Esophagus (tissue), 2 donors: ENCODE data around the gene BRCA1. TPM values are rescaled to one million over a fixed set of nuclear protein-coding genes. Genes with fewer than 3 reads are reported as not detected.
"Not testable (repeated sequence)": the region's sequence is repeated elsewhere in the genome, so short reads cannot be mapped to it uniquely, and the experiment has no call there.

Source experiments
- H3K27ac ChIP-seq, 2 donors: one replicate each; pipeline ENCODE4 v1.5.1; 2013; ENCODE audit warnings: low read depth in 2 of 2, mild to moderate bottlenecking in 2 of 2, inconsistent platforms in 1 of 2, low read length in 1 of 2, moderate library complexity in 1 of 2
- H3K27me3 ChIP-seq, 2 donors: one replicate each; pipeline ENCODE4 v1.6.1; 2013; ENCODE audit warnings: low read length in 2 of 2, control low read depth in 1 of 2, mild to moderate bottlenecking in 1 of 2; ENCODE audit not compliant: insufficient read depth in 2 of 2, control insufficient read depth in 1 of 2
- H3K36me3 ChIP-seq, 2 donors: one replicate each; pipeline ENCODE4 v1.6.1; 2013; ENCODE audit warnings: low read length in 1 of 2; ENCODE audit not compliant: control insufficient read depth in 2 of 2, insufficient read depth in 2 of 2
- H3K4me1 ChIP-seq, 2 donors: one replicate each; pipeline ENCODE4 v1.6.1; 2013; ENCODE audit warnings: low read length in 1 of 2; ENCODE audit not compliant: control insufficient read depth in 2 of 2, insufficient read depth in 2 of 2
- H3K4me3 ChIP-seq, 2 donors: one replicate each; pipeline ENCODE4 v1.5.1; 2013; ENCODE audit warnings: low read length in 2 of 2, mild to moderate bottlenecking in 2 of 2, low read depth in 1 of 2, moderate library complexity in 1 of 2
- H3K9me3 ChIP-seq, 2 donors: one replicate each; pipeline ENCODE4 v1.6.1; 2013; ENCODE audit warnings: mild to moderate bottlenecking in 2 of 2, low read depth in 1 of 2, low read length in 1 of 2, moderate library complexity in 1 of 2; ENCODE audit not compliant: control insufficient read depth in 2 of 2, insufficient read depth in 1 of 2
- WGBS, 2 donors: extraction: QIAGEN DNeasy Blood & Tissue Kit; methylation state at CpG; one replicate each; pipeline ENCODE4 v1.1.7; 2013; 5-methylcytosine and 5-hydroxymethylcytosine counted together
- polyA plus RNA-seq, 2 donors: library from polyadenylated mRNA; stranded (reverse); fragments of 200-250 nt; gene quantifications; one replicate each; pipeline ENCODE4 v1.2.3, GENCODE V29; 2013
- donor health status: healthy with polysubstance abuse.
- donor health status: Bipolar disorder and iron deficiency.

BRCA1 gene
- polyA plus RNA-seq, 2 donors: 3.7 to 3.8 TPM

DNA sequence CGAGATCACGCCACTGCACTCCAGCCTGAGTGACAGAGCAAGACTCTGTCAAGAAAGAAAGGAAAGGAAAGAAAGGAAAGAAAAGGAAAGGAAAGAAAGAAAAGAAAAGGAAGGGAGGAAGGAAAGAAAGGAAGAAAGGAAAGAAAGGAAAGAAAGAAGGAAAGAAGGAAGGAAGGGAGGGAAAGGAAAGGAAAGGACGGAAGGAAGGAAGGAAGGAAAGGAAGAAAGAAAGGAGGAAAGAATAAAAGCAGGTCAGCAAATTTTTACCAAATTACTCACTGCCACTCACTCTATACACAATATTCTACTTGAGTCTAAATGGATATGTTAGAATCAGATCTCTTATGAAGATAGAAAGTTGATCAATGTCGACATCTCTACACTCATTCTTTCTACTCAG is 50.3 kb downstream of the BRCA1 start:
- no peaks in the 10 kb centered on the region for H3K4me1 ChIP-seq
- 92 to 96% methylated on average over 4 of the region's 4 CpGs for WGBS, 2 donors
- H3K9me3 ChIP-seq: no peaks in the 10 kb centered on the region
- no peaks in the 10 kb centered on the region for H3K36me3 ChIP-seq
- no peak overlapping the region for H3K4me3 ChIP-seq
- no peak overlapping the region for H3K27ac ChIP-seq
- H3K27me3 ChIP-seq: no peaks in the 10 kb centered on the region

- Histone ChIP-seq H3K4me3 (no peak overlapping the region), H3K4me1 (no peaks in the 10 kb centered on the region), H3K9me3 (no peaks in the 10 kb centered on the region), H3K27me3 (no peaks in the 10 kb centered on the region), H3K36me3 (no peaks in the 10 kb centered on the region), H3K27ac (no peak overlapping the region)
- 90 to 94% methylated on average over 1 of the region's 1 CpG for whole genome bisulfite sequencing, 2 donors
Observed at GRCh38 chr17:43070872-43071271, 54.3 kb downstream of the BRCA1 start.

- Histone ChIP-seq H3K9me3 (no peaks in the 10 kb centered on the region), H3K4me1 (no peaks in the 10 kb centered on the region), H3K4me3 (no peak overlapping the region), H3K27me3 (no peaks in the 10 kb centered on the region), H3K27ac (no peak overlapping the region), H3K36me3 (no peaks in the 10 kb centered on the region)
- 63 to 69% methylated on average over 1 of the region's 1 CpG for WGBS, 2 donors
Observed at GRCh38 chr17:43070257-43070656, 54.9 kb downstream of the BRCA1 start.

DNA sequence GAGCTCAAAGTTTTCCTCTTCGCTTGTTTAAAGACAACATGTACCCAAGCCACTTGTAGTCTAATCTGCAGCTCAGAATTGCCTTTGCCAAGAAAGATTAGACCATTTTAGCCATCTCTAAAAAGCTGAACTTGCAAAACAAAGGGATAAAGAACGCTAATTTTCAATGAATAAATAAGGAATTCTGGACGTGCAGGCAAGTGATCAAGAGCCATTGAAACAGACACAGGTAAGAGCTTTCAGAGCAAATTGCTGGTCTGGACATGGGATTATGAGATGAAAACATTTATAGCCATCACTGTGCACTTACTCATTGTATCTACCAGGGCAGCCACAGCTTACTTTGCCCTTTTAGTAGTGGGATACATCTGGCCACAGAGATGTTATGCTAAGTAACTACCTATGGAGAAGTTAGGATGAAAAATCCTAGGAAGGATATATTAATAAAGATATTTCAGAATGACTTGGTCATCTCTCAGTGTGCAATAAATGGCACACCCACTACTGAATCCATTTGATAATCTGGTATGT is 55.7 kb downstream of the BRCA1 start:
- no peak overlapping the region for H3K4me3 ChIP-seq
- no peaks in the 10 kb centered on the region for H3K27me3 ChIP-seq
- 87 to 90% methylated on average over 3 of the region's 3 CpGs for WGBS, 2 donors
- H3K36me3 ChIP-seq: no peaks in the 10 kb centered on the region
- H3K9me3 ChIP-seq: no peaks in the 10 kb centered on the region
- H3K27ac ChIP-seq: no peak overlapping the region
- no peaks in the 10 kb centered on the region for H3K4me1 ChIP-seq

- no peaks in the 10 kb centered on the region for H3K36me3 ChIP-seq
- H3K27me3 ChIP-seq: no peaks in the 10 kb centered on the region
- WGBS, 2 donors: 94 to 95% methylated on average over 6 of the region's 6 CpGs
- H3K4me3 ChIP-seq: no peak overlapping the region
- H3K4me1 ChIP-seq: no peaks in the 10 kb centered on the region
- H3K9me3 ChIP-seq: no peaks in the 10 kb centered on the region
- H3K27ac ChIP-seq: no peak overlapping the region
Observed at GRCh38 chr17:43068570-43069367, 56.4 kb downstream of the BRCA1 start.

DNA sequence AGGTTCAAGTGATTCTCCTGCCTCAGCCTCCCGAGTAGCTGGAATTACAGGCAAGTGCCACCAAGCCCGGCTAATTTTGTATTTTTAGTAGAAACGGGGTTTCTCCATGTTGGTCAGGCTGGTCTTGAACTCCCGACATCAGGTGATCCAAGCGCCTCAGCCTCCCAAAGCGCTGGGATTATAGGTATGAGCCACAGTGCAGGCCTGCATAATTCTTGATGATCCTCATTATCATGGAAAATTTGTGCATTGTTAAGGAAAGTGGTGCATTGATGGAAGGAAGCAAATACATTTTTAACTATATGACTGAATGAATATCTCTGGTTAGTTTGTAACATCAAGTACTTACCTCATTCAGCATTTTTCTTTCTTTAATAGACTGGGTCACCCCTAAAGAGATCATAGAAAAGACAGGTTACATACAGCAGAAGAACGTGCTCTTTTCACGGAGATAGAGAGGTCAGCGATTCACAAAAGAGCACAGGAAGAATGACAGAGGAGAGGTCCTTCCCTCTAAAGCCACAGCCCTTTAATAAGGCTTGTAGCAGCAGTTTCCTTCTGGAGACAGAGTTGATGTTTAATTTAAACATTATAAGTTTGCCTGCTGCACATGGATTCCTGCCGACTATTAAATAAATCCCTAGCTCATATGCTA is 62.1 kb downstream of the BRCA1 start:
- no peak overlapping the region for H3K27ac ChIP-seq
- H3K27me3 ChIP-seq: no peaks in the 10 kb centered on the region
- no peaks in the 10 kb centered on the region for H3K9me3 ChIP-seq
- no peak overlapping the region for H3K4me3 ChIP-seq
- no peaks in the 10 kb centered on the region for H3K4me1 ChIP-seq
- H3K36me3 ChIP-seq: no peaks in the 10 kb centered on the region
- 94 to 96% methylated on average over 10 of the region's 10 CpGs for WGBS, 2 donors

DNA sequence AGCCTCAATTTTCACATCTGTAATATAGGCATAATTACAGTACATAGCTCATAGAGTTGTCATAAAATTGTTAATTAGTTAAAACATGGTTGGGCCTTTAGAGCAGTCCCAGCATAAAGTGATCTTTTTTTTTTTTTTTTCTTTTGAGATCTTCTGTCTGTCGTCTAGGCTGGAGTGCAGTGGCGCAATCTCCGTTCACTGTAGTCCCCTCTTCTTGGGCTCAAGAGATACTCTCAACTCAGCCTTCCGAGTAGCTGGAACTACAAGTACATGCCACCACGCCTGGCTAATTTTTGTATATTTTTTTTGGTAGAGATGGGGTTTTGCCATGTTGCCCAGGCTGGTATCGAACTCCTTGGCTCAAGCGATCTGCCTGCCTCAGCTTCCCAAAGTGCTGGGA is 69.1 kb downstream of the BRCA1 start:
- H3K27ac ChIP-seq: no peak overlapping the region
- H3K4me3 ChIP-seq: no peak overlapping the region
- WGBS, 2 donors: 97 to 98% methylated on average over 7 of the region's 7 CpGs
- H3K9me3 ChIP-seq: no peaks in the 10 kb centered on the region
- no peaks in the 10 kb centered on the region for H3K27me3 ChIP-seq
- no peaks in the 10 kb centered on the region for H3K36me3 ChIP-seq
- no peaks in the 10 kb centered on the region for H3K4me1 ChIP-seq

GRCh38 chr17:43053008-43053407 is 72.2 kb downstream of the BRCA1 start:
- H3K9me3 ChIP-seq, H3K36me3 ChIP-seq, H3K4me1 ChIP-seq, H3K4me3 ChIP-seq, H3K27ac ChIP-seq, H3K27me3 ChIP-seq: not testable (repeated sequence)
- WGBS, 2 donors: 96 to 97% methylated on average over 7 of the region's 7 CpGs

GRCh38 chr17:43051969-43052368 is 73.2 kb downstream of the BRCA1 start:
- WGBS, 2 donors: 84 to 91% methylated on average over 1 of the region's 1 CpG
- Histone ChIP-seq H3K9me3 (no peaks in the 10 kb centered on the region), H3K27ac (no peak overlapping the region), H3K4me1 (no peaks in the 10 kb centered on the region), H3K27me3 (no peaks in the 10 kb centered on the region), H3K36me3 (no peaks in the 10 kb centered on the region), H3K4me3 (no peak overlapping the region)

- Histone ChIP-seq H3K36me3 (no peaks in the 10 kb centered on the region), H3K9me3 (no peaks in the 10 kb centered on the region), H3K4me3 (no peak overlapping the region), H3K27ac (no peak overlapping the region), H3K4me1 (no peaks in the 10 kb centered on the region), H3K27me3 (no peaks in the 10 kb centered on the region)
- 91 to 95% methylated on average over 4 of the region's 4 CpGs for WGBS, 2 donors
Observed at GRCh38 chr17:43044024-43044423, 81.1 kb downstream of the BRCA1 start.
